Gastrocnemius medialis (tissue), 4 donors: ENCODE measurements around the gene SMS.

Experiments
- CTCF ChIP-seq, 5 experiments: fragments of 450-650 bp in 3 of 5; fragments of 200-600 bp in 2 of 5; sonication (generic) in 2 of 5; IDR thresholded peaks in 4 of 5; conservative IDR thresholded peaks in 1 of 5; 1 replicate in 4 of 5; 2 replicates in 1 of 5; pipeline ENCODE4 v1.5.1; 2016 to 2019; ENCODE audit warnings: antibody characterized with exemption in 5 of 5, mild to moderate bottlenecking in 3 of 5, moderate library complexity in 3 of 5
- POLR2A ChIP-seq, 2 donors: fragments of 450-650 bp; IDR thresholded peaks; one replicate each; pipeline ENCODE4 v1.6.1; 2017; ENCODE audit warnings: antibody characterized with exemption in 2 of 2, mild to moderate bottlenecking in 2 of 2, moderate library complexity in 2 of 2

- TF ChIP-seq CTCF (IDR thresholded peaks at IDR 0.05 in 4 of 5, conservative IDR thresholded peaks at IDR 0.05 in 1 of 5) (no peak), POLR2A (IDR thresholded peaks at IDR 0.05) (no peak)
Observed at GRCh38 chrX:21944136-21944615, 3.7 kb downstream of the SMS start.
